Loucy (cell line): ENCODE measurements around the gene VCL.

Source experiments
- EZH2phosphoT487 ChIP-seq: fragments of 200-600 bp; IDR thresholded peaks from 2 replicates; pipeline ENCODE4 v1.6.1; 2018; ENCODE audit warnings: antibody characterized with exemption, mild to moderate bottlenecking, moderate library complexity, borderline replicate concordance
- TF ChIP-seq, protein P1 (sequence below): fragments of 200-600 bp; sonication (generic); conservative IDR thresholded peaks from 2 replicates; pipeline ENCODE4 v1.5.1; 2014; ENCODE audit warnings: mild to moderate bottlenecking, antibody characterized with exemption, low read length

- TF ChIP-seq, protein P1, sequence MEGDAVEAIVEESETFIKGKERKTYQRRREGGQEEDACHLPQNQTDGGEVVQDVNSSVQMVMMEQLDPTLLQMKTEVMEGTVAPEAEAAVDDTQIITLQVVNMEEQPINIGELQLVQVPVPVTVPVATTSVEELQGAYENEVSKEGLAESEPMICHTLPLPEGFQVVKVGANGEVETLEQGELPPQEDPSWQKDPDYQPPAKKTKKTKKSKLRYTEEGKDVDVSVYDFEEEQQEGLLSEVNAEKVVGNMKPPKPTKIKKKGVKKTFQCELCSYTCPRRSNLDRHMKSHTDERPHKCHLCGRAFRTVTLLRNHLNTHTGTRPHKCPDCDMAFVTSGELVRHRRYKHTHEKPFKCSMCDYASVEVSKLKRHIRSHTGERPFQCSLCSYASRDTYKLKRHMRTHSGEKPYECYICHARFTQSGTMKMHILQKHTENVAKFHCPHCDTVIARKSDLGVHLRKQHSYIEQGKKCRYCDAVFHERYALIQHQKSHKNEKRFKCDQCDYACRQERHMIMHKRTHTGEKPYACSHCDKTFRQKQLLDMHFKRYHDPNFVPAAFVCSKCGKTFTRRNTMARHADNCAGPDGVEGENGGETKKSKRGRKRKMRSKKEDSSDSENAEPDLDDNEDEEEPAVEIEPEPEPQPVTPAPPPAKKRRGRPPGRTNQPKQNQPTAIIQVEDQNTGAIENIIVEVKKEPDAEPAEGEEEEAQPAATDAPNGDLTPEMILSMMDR, result no peak
- no peak for TF ChIP-seq EZH2phosphoT487
Observed at GRCh38 chr10:74109452-74109851, 111.5 kb downstream of the VCL start.
